ENCODE measurements around the gene PDE4B. TPM values are rescaled to one million over a fixed set of nuclear protein-coding genes. Genes with fewer than 3 reads are reported as not detected.
A peak's percentile ranks its signal among the peaks of the same experiment; 100 is the strongest.

The PDE4B gene
- total RNA-seq, 2 experiments from 2014 or later = 2.4 to 3.1 TPM

DNA sequence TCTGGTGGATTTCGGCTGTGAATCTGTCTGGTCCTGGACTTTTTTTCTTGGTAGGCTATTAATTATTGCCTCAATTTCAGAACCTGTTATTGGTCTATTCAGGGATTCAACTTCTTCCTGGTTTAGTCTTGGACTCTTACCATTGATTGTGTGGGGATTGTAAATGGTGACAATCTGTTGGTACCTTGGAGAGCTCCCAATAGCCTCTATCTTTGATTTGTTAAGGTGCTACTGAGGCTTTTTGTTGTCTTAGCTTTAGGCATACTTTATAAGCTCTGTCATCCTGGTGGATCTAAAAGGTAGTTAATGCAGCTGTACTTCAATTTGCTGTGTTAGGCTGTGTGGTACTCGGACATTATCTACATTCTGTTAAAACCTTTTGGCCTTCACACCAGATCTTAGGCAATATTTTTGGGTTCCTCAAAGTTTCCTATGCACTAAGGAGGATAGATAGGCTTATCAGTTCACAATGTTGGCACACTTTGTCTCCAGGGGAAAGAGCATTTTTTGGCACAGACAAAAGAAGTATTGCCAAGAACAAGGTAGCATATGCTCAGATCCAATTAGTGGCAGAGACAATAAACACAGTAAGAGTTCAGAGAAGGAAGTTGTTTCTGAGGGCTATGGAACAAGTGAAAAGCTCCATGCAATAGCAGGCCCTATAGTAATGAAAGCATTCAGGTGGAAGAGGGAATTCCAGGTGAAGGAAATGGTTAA, 230.4 kb downstream of the PDE4B start:
- Histone ChIP-seq H3K27ac (ENCODE audit: low read depth, low read length, poor library complexity, severe bottlenecking) (no peak overlapping the region), H3K9me2 (ENCODE audit: insufficient read depth, low read length) (no peaks in the 10 kb centered on the region; the same call in 1 of the 2 replicates), H3K4me3 (ENCODE audit: low read depth, low read length, poor library complexity, severe bottlenecking) (no peak overlapping the region), H3K4me1 (ENCODE audit: insufficient read depth, low read length, poor library complexity, severe bottlenecking) (no peaks in the 10 kb centered on the region), H3K79me2 (ENCODE audit: insufficient read depth, low read depth, low read length) (no peaks in the 10 kb centered on the region), H3K9me3 (ENCODE audit: low read length) (no peaks in the 10 kb centered on the region), H4K20me1 (ENCODE audit: insufficient read depth, low read length) (no peaks in the 10 kb centered on the region), H3K4me2 (ENCODE audit: low read length) (no peak overlapping the region), H3K36me3 (ENCODE audit: insufficient read depth, low read length) (no peaks in the 10 kb centered on the region), H2AFZ (ENCODE audit: low read length) (no peak overlapping the region)
- intact Hi-C loops (cut with micrococcal nuclease; ENCODE audit: unreplicated experiment) = no loop called here
- ChIA-PET CTCF (ENCODE audit: unreplicated experiment) (no interaction called here), POLR2A (no interaction called here)
- no TSS peak for BruUV-seq (replicated peaks)
- DNase-seq (ENCODE audit: low spot score) = peak; percentile 5
- TF ChIP-seq EZH2phosphoT487 (IDR thresholded peaks at IDR 0.05; ENCODE audit: borderline replicate concordance, low read depth, low read length) = no peak

- TF ChIP-seq, protein P1, sequence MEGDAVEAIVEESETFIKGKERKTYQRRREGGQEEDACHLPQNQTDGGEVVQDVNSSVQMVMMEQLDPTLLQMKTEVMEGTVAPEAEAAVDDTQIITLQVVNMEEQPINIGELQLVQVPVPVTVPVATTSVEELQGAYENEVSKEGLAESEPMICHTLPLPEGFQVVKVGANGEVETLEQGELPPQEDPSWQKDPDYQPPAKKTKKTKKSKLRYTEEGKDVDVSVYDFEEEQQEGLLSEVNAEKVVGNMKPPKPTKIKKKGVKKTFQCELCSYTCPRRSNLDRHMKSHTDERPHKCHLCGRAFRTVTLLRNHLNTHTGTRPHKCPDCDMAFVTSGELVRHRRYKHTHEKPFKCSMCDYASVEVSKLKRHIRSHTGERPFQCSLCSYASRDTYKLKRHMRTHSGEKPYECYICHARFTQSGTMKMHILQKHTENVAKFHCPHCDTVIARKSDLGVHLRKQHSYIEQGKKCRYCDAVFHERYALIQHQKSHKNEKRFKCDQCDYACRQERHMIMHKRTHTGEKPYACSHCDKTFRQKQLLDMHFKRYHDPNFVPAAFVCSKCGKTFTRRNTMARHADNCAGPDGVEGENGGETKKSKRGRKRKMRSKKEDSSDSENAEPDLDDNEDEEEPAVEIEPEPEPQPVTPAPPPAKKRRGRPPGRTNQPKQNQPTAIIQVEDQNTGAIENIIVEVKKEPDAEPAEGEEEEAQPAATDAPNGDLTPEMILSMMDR (conservative IDR thresholded peaks at IDR 0.05; ENCODE audit: low read length) = no peak
- TF ChIP-seq EZH2phosphoT487 (IDR thresholded peaks at IDR 0.05; ENCODE audit: borderline replicate concordance, low read depth, low read length) = no peak
These were observed 232.5 kb downstream of the PDE4B start for GRCh38 chr1:66025188-66025587.

GRCh38 chr1:66028035-66028434, 235.3 kb downstream of the PDE4B start:
- Histone ChIP-seq H3K27ac (ENCODE audit: low read depth, low read length, poor library complexity, severe bottlenecking) (no peak overlapping the region), H3K4me2 (ENCODE audit: low read length) (no peak overlapping the region), H3K36me3 (ENCODE audit: insufficient read depth, low read length) (no peaks in the 10 kb centered on the region), H4K20me1 (ENCODE audit: insufficient read depth, low read length) (no peaks in the 10 kb centered on the region), H3K4me1 (ENCODE audit: insufficient read depth, low read length, poor library complexity, severe bottlenecking) (no peaks in the 10 kb centered on the region), H3K9me2 (ENCODE audit: insufficient read depth, low read length) (no peaks in the 10 kb centered on the region), H2AFZ (ENCODE audit: low read length) (no peak overlapping the region), H3K79me2 (ENCODE audit: insufficient read depth, low read depth, low read length) (no peaks in the 10 kb centered on the region), H3K4me3 (ENCODE audit: low read depth, low read length, poor library complexity, severe bottlenecking) (no peak overlapping the region), H3K9me3 (ENCODE audit: low read length) (no peaks in the 10 kb centered on the region)
- DNase-seq (ENCODE audit: low spot score) = no peak
- POLR2A ChIA-PET = no interaction called here
- CTCF ChIA-PET (ENCODE audit: unreplicated experiment) = no interaction called here
- TF ChIP-seq, protein P1 (conservative IDR thresholded peaks at IDR 0.05; ENCODE audit: low read length) = no peak
- TF ChIP-seq EZH2phosphoT487 (IDR thresholded peaks at IDR 0.05; ENCODE audit: borderline replicate concordance, low read depth, low read length) = no peak
- no TSS peak for BruUV-seq (replicated peaks)
- intact Hi-C loops (cut with micrococcal nuclease; ENCODE audit: unreplicated experiment) = no loop called here

More at GRCh38 chr1:66025188-66025587, 232.5 kb downstream of the PDE4B start:
- CTCF ChIA-PET (ENCODE audit: unreplicated experiment) = no interaction called here
- no peaks in the 10 kb centered on the region for H3K36me3 ChIP-seq (ENCODE audit: insufficient read depth, low read length)
- no peak overlapping the region for H3K27ac ChIP-seq (ENCODE audit: low read depth, low read length, poor library complexity, severe bottlenecking)
- no peaks in the 10 kb centered on the region for H3K9me3 ChIP-seq (ENCODE audit: low read length)
- H2AFZ ChIP-seq (ENCODE audit: low read length) = no peak overlapping the region
- DNase-seq (ENCODE audit: low spot score) = no peak
- intact Hi-C loops (cut with micrococcal nuclease; ENCODE audit: unreplicated experiment) = no loop called here
- no peaks in the 10 kb centered on the region for H3K79me2 ChIP-seq (ENCODE audit: insufficient read depth, low read depth, low read length)
- BruUV-seq (replicated peaks) = no TSS peak
- no peaks in the 10 kb centered on the region for H3K4me1 ChIP-seq (ENCODE audit: insufficient read depth, low read length, poor library complexity, severe bottlenecking)
- POLR2A ChIA-PET = no interaction called here
- H3K9me2 ChIP-seq (ENCODE audit: insufficient read depth, low read length) = no peaks in the 10 kb centered on the region
- H3K4me2 ChIP-seq (ENCODE audit: low read length) = no peak overlapping the region
- no peaks in the 10 kb centered on the region for H4K20me1 ChIP-seq (ENCODE audit: insufficient read depth, low read length)
- H3K4me3 ChIP-seq (ENCODE audit: low read depth, low read length, poor library complexity, severe bottlenecking) = no peak overlapping the region
